Astrocyte (in vitro differentiated cells and primary cell): ENCODE results near the gene SULT2A1.

Experiments
- CTCF ChIP-seq: IDR thresholded peaks from 2 replicates; pipeline ENCODE4 v1.5.1; 2011; ENCODE audit warnings: low read depth, mild to moderate bottlenecking, inconsistent platforms, low read length, moderate library complexity; ENCODE audit not compliant: insufficient read depth
- EZH2 ChIP-seq: IDR thresholded peaks from 2 replicates; pipeline ENCODE4 v1.6.1; 2012; ENCODE audit warnings: mild to moderate bottlenecking, low read length, inconsistent platforms; ENCODE audit not compliant: insufficient read depth

- TF ChIP-seq CTCF: no peak
- TF ChIP-seq EZH2: no peak
Observed at GRCh38 chr19:47824396-47824795, 61.7 kb downstream of the SULT2A1 start.
